NCI-H2081 treated with DMSO at 0.1 percent for 48 hours (cell line): ENCODE data around the gene KNG1.
"Not testable (repeated sequence)": the region's sequence is repeated elsewhere in the genome, so short reads cannot be mapped to it uniquely, and the experiment has no call there.

Experiments
- DNase-seq: peaks from one replicate; lab custom pipeline; 2025; lab: John Stamatoyannopoulos, UW

Gene KNG1

DNA sequence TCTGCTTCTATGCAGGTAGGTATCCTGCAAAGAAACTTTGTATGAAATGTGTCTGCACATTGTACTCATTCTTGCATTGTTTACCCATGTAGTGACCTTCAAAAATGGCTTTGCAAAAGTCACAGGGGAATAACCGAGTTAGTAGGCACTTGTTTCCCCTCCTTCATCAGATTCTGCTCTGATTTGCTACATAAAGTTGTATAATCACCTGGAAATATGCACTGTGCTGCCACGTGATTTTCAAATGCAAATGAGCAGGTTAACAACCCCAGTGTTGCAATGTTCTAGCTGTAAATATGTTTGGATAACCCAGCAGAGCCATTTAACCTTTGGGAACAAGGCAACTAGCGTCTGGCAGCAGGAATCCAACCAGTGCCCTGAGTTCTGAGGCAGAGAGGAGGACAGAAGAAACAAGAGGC is at the start of gene KNG1:
TSS of gene KNG1 (plus strand) at position 321 of the 419 bp plus-strand sequence. CDS start 184 bp downstream, outside the sequence.
- DNase-seq: no peak

DNA sequence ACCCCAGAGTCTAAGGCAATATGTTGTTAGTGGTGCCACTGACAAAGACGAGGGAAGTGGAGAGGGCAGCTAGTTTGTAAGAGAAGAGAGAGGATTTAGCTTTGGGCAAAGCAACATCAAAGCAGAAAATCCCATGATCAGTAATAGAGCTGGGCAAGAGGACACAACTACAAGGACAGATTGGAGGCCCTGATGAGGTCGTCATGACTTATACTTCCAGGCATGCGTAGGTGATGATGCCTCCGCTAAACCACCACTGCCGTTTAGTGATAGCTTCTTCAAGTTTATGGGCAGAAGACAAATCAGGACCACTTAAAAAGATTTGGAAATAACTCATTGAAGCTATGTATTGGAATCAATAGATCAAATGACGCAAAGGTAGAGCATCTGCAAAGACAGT is 48.7 kb upstream of the KNG1 start:
- no peak for DNase-seq

DNA sequence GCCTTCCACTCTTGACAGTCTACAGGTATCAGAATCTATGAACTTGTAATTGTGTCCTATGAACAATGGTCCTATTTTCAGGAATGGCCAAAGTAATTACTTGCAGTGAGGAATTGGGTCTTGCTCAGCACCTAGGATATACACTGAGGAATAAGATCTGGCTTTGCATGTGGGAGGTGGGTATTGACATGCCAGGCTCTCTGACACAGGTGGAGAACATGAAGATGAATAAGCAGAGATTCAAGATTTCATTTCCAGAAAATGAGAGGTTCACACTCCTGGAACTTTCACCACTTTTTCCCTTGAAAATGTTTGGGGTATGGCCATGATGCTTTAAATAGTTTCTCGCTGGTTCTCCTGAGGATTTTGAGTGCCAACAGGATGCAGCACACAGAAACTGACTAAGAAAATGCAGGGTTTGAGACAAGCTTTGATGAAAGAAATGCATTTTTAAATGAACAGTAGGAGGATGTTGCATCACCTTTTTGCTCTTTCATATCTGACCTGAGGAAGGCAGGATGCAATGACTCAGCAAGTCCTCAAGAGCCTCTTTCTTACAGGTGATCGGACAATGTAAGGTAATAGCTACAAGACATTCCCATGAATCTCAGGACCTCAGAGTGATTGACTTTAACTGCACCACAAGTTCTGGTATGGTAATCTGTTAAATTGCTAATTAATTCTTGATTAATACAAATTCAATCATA is 47.6 kb upstream of the KNG1 start:
- DNase-seq: no peak

GRCh38 chr3:186670155-186670554 is 47.0 kb upstream of the KNG1 start:
- no peak for DNase-seq

- DNase-seq: no peak
These were observed 46.1 kb upstream of the KNG1 start for GRCh38 chr3:186671051-186671450.

DNA sequence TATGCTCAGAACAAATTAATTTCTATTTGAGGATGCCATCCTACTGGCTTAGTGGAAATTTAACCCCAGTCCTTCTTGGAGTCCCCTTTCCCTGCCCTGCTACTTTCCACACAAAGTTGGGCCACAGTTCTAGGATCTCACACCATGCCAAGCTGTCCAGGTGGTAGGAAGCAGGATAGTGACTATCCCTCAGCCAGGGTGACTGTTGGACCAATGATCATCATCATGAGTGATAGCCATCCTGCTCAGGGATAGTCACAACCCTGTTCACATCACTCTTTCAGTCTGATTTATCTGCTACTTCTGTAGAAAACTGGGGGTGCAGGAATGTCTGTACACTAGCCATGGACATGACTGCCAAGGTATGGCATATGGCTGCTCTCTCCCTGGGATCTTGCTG is 38.6 kb upstream of the KNG1 start:
- DNase-seq: no peak

DNA sequence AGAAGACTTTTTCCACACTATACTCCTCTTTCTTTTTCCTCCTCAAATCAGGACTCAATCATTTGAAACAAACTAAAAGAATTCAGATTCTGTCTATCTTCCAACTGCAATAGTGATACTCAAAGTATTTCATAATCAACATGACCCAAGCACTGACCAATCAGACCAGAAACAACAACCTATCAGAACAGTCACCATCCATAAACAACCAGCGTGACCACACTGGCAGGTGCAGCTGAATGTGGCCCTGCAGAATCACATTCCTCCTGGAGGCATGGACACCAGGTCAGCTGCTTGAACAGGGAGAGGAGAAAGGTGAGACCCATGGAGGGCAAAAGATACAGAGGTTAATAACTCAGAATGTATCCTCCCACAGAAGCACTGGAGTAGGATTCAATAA is 38.0 kb upstream of the KNG1 start:
- DNase-seq: no peak

DNA sequence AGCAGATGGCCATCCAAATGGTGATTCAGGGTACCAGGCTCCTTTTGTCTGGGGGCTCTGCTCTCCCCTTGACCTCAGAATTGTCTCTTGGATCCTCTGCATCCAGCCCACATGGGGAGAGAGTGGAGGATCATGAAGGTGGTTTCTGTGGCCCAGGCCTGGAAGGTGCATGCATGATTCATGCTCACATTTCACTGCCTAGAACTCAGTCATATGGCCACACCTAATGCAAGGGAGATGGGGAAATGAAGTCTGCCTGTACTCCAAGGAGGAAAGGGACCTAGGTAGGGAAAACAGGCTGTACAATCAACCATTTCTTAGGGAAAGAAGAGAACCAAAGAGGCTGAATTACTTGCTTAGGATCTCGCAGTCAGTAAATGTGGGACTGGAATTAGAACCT is 36.3 kb upstream of the KNG1 start:
- DNase-seq: no peak

GRCh38 chr3:186682812-186683211 is 34.3 kb upstream of the KNG1 start:
- DNase-seq: no peak

DNA sequence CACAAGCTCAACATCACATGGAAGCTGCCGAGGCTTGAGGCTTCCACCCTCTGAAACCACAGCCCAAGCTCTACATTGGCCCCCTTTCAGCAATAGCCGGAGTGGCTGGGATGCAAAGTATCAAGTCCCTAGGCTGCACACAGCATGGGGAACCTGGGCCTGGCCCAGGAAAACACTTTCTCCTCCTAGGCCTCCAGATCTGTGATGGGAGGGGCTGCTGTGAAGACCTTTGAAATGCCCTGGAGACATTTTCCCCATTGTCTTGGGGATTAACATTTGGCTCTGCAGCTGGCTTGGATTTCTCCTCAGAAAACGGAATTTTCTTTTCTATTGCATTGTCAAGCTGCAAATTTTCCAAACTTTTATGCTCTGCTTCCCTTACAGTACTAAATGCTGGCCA is 33.2 kb upstream of the KNG1 start:
- no peak for DNase-seq

GRCh38 chr3:186686475-186686874 is 30.7 kb upstream of the KNG1 start:
- DNase-seq: not testable (repeated sequence)

GRCh38 chr3:186687120-186687651 is 30.0 kb upstream of the KNG1 start:
- DNase-seq: no peak

DNA sequence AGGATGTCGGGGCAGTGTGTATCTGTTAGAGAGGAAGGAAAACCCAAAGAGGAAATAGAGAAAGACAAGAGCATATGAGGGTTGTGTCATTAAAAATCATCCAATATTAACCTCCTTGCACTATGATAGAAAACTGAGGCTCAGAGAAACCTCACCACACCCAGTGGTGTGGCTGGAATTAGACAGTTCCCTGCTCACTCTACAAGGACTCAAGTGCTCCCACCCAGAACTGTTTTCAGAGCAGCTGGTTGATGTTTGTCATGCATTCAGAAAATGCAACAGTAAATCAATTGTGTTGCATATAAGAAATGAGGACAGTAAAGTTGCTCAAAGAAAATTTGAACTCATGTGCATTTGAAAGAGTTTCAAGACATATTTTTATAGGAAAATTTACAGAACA is 26.9 kb upstream of the KNG1 start:
- DNase-seq: not testable (repeated sequence)

DNA sequence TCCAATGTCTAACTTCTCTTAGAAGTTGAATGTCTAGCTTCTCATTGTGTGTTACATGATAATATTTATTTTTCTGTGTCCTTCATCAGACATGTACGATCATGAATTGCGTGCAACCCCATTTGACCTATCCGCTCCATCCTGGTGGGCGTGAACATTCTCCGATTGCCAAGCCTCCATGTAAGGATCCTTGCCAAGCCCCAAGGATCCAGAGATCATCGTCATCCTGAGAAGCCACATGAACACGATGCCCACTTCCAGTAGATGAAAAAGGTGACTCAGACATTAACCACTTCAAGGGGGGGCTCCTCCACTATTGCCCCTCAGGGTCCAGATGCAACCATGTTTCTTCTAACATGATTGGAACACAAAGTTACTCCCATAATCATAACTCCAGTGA is 25.5 kb upstream of the KNG1 start:
- no peak for DNase-seq

DNA sequence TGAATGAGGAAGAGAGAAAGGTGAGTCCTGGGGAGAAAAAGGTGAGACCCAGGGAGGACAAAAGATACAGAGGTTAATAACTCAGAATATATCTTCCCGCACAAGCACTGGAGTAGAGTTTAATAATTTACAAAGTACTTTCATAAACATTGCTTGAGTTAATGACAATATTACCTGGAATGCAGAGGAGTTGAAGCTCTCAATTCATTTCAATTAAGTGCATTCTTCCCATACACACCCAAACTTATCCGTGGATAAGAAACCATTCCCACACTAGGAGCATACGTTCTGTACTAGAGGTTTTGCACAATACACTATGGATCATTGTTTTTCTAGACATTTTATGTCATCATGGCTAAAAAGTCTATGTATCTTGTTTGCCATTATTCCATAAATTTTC is 23.3 kb upstream of the KNG1 start:
- no peak for DNase-seq

DNA sequence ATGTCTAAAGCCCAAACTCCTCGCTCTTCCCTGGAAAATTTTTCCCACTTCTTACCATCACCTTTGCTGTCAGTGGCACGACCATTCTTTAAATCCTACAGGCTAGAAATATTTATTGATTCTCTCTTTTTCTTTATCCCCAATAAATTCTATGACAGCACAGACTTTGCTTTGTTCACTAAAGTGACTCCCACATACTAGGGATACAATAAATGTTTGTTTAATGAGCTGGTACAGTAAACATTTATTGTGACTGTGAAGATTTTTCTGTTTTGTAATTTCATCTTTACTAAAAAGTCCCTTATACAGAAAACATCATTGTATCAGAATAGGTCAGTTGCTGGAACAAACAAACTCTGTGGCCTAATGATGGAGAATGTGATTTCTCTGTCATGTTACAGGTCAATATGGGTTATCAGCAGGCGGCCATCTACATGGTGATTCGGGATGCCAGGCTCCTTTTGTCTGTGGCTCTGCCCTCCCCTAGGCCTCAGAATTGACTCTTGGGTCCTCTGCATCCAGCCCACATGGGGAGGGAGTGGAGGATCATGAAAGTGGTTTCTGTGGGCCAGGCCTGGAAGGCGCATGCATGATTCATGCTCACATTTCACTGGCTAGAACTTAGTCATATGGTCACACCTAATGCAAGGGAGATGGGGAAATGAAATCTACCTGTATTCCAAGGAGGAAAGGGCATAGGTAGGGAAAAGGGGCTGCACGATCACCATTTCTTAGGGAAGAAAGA is 22.7 kb upstream of the KNG1 start:
- no peak for DNase-seq

DNA sequence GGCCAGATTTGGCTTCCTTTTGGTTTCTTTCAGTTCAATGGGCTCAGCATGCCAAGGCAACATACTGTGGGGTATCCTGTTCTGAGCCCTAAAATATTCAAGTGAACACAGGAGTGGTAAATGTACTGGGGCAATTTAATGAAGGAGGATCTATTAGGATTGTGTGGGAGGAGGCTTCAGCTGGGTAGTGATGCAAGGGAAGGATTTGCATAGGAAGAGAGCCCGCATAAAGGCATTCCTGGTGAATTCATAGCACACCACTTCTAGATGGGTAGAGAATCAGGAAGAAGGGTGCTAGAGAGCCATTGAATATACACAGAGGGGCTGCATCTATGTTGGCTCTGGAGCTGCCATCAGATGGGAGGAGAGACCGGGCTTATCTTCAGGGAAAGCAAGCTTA is 20.6 kb upstream of the KNG1 start:
- no peak for DNase-seq

GRCh38 chr3:186697510-186697909 is 19.6 kb upstream of the KNG1 start:
- no peak for DNase-seq

- no peak for DNase-seq
These were observed 16.9 kb upstream of the KNG1 start for GRCh38 chr3:186700267-186700666.

DNA sequence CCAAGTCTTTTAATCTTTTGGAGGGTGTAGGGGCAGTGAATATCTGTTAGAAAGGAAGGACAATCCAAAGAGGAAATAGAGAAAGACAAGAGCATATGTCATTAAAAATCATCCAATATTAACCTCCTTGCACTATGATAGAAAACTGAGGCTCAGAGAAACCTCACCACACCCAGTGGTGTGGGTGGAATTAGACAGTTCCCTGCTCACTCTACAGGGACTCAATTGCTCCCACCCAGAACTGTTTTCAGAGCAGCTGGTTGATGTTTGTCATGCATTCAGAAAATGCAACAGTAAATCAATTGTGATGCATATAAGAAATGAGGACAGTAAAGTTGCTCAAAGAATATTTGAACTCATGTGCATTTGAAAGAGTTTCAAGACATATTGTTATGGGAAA is 14.7 kb upstream of the KNG1 start:
- not testable (repeated sequence) for DNase-seq

DNA sequence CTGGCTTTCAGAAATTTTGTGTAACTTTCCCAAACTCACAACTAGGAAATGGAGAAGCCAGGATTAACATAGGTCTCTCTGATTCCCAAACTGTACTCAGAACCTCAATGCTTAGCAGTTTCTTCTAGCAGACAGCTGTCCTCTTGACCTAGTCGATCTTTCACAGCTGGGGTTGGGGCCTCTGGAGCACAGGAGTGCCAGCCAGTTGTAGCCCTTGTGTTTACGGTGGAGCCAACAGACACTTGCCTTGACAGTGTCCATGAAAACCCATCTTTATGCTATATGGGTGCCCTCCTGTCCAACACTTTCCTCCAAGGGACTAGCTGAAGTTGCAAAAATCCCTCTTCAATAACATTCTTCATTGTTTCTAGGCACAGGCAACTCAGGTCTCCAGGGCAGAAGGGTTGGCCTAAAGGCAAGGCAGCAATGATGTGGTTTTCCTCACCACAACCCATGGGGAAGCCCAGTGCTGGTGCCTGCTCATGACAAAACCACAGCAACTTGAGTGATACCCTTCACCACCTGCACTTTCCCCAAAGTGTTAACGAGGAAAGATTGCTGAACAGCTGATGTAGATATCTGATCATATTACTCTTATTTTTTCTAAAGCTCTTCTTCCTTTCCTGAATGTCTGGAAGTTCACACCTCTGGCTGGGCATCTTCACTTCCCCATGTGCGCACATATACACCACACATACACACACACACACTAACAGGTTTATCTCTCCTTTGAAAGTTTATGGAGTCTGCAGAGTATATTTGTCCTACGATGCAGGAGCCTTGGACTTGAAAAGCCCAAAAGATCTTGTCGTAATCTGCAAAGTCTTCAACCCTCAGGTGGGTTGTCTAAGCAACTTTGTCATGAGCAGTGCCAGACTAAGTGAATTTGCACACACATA is 11.0 kb upstream of the KNG1 start:
- no peak for DNase-seq

DNA sequence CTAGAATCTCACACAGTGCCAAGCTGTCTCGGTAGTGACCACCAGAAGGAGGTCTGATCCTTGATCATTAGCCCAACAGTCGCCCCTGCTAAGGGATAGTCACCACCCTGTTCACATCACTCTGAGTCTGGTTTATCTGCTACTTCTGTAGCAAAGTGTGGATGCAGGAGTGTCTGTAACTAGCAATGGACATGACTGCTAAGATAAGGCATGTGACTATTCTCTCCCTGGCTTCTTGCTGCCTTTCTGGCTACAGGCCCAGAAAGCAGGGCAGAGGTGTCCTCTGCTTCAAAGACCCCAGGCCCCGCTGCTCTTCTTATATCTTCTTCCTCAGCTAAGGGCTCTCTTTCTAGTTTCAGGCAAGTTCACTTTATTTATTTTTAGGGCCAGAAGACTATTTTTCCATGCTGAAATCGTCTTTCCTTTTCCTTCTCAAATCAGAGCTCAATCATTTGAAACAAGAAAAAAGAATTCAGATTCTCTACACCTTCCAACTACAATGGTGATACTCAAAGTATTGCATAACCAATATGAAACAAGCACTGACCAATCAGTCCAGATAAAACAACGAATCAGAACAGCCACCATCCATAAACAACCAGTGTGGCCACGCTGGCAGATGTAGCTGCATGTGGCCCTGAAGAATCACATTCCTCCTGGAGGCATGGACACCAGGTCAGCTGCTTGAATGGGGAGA is 8.0 kb upstream of the KNG1 start:
- DNase-seq: no peak
